ENCODE measurements around the gene XRCC3.

DNA sequence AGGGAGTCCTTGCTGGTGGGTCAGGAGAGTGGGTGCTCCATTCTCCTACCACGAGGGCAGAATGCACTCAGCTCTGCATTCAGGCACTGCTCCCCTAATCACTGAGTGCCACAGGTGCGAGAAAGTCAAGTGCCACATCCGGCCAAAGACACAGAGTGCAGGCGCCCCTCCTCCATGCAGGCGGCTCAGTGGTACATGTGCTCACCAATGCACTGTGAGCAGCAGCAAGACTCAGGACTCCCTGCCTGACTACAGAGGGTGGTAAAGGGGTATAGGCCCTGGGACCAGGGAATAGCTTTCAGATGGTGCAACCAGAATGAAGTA, 33.2 kb upstream of the XRCC3 start:
- TF ChIP-seq, protein P1, sequence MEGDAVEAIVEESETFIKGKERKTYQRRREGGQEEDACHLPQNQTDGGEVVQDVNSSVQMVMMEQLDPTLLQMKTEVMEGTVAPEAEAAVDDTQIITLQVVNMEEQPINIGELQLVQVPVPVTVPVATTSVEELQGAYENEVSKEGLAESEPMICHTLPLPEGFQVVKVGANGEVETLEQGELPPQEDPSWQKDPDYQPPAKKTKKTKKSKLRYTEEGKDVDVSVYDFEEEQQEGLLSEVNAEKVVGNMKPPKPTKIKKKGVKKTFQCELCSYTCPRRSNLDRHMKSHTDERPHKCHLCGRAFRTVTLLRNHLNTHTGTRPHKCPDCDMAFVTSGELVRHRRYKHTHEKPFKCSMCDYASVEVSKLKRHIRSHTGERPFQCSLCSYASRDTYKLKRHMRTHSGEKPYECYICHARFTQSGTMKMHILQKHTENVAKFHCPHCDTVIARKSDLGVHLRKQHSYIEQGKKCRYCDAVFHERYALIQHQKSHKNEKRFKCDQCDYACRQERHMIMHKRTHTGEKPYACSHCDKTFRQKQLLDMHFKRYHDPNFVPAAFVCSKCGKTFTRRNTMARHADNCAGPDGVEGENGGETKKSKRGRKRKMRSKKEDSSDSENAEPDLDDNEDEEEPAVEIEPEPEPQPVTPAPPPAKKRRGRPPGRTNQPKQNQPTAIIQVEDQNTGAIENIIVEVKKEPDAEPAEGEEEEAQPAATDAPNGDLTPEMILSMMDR (IDR thresholded peaks at IDR 0.05) = no peak
- no peak for TF ChIP-seq POLR2AphosphoS5 (IDR thresholded peaks at IDR 0.05; ENCODE audit: low read depth, low read length)

All from Panc1 (cell line).